Stimulated activated CD4-positive, alpha-beta T cell treated with anti-CD3 and anti-CD28 coated beads, Interleukin-15, amount 100 ng/mL, for 1 hour (primary cell): ENCODE results near the gene AKAP8L.
A peak's percentile ranks its signal among the peaks of the same experiment; 100 is the strongest.

Source experiments
- DNase-seq, 2 donors: peaks; one replicate each; pipeline ENCODE4 v3.0.0-alpha.2; 2020; ENCODE audit warnings: low read depth in 1 of 2, low spot score in 1 of 2

Gene AKAP8L

DNA sequence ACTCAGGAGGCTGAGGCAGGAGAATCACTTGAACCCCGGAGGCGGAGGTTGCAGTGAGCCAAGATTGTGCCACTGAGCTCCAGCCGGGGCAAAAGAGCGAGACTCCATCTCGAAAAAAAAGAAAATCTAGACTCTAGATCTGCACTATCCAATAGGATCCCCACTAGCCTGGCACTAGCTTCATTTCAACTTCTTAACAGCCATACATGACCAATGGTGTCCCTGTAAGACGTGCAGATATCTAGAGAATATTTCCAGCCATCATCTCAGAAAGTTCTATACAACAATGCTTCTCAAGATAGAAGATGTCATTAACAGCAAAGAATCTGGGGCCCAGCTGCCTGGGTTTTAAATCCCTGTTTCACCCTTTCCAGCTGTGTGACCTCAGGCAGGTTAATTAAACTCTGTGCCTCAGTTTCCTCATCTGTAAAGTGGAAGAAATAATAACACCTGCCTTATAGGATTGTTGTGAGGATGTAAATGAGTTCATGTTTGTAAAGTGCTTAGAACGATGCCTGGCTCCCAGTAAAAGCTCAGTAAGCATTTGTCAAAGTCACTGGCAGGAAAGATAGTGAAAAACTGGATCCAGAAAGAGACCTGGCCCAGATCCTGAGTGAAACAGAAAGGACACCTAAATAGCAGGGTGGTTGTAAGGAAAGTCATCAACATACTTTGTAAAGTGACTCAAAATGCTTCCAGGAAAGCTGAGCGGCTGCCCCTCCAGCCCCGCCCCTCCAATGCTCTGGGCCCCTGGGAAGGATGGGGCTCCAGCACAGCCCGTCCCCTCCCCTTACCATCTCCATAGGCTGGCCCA, 17.4 kb upstream of the AKAP8L start:
- DNase-seq, result no peak

GRCh38 chr19:15433519-15434069, 14.8 kb upstream of the AKAP8L start:
- no peak for DNase-seq

DNA sequence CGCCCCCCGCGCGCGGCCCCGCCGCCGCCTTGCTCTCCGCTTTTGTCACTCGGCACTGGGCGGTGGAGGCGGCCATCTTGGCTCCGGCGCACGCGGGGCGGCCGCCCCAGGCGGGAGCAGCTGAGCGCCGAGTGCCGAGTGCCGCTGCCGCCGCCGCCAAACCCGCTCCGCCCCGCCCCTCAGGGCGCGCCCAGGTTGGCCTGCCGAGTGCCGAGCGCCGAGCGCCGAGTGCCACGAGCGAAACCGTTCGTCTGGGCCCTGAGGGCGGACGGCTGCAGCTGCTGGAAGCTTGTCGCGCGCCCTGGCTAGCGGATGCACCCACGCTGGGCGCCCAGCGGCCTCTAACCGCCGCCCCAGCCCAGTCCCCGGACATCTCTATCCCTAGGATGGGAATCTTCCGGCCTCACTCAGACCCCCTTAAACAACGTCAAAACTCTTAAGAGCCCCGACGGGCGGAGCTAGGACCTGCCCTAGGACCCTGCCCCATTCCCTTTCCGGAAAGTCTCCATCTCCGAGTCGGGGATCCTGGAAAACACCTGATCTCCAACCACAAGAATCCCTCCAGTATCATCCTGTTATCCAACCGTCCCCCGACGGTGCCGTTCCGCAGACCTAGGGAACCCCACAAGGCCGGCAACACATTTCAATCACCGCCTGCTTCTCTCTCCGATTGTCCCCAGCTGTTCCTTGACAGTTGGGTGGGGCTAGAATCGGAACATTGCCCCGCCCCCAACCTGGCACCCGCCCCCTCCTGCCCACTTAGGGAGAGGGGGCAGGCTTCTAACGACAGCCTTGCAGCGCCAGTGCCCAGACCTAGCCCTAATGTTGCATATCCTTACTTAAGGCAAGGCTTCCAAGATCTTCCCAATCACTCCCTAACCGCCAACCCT, 14.1 kb upstream of the AKAP8L start:
- DNase-seq, result peak; percentile 88 to 94

GRCh38 chr19:15432018-15432494, 13.3 kb upstream of the AKAP8L start:
- no peak for DNase-seq

GRCh38 chr19:15431396-15432017, 12.7 kb upstream of the AKAP8L start:
- DNase-seq, result no peak

- no peak for DNase-seq
These were observed 11.8 kb upstream of the AKAP8L start for GRCh38 chr19:15430526-15431120.

DNA sequence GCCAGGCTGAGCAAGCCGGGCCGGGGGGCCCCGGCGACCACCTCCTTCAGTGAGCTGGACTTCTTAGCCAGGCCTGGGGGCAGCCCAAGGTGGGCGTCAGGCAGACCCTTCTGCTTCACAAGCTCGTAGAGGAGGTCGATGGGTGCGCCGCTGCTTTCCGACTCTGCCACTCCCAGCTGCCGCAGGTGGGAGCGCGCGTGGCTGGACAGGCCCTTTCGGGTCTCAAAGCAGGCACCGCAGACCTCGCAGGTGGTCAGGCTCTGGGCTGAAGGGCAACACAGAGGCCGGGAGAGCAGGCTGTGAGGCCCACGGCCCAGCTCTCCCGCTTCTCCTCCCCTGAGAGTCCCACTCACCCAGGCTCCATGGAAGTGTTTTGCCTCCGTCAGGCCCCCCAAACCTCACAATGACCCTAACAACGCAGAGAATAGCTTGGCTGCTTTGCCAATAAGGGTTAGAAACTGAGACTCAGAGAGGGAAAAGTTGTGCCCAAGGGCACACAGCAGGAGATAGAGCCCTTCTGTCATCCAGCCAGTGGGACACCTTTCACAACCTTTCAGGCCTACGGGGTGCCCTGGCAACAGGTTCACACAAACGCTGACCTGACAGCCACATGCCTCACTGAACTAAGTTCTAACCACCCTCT, 11.2 kb upstream of the AKAP8L start:
- DNase-seq, result no peak

GRCh38 chr19:15428956-15429824, 10.4 kb upstream of the AKAP8L start:
- no peak for DNase-seq

- no peak for DNase-seq
These were observed 9.2 kb upstream of the AKAP8L start for GRCh38 chr19:15427991-15428471.

- DNase-seq, result no peak
These were observed 8.5 kb upstream of the AKAP8L start for GRCh38 chr19:15427350-15427700.

- no peak for DNase-seq
These were observed 7.9 kb upstream of the AKAP8L start for GRCh38 chr19:15426485-15427349.

DNA sequence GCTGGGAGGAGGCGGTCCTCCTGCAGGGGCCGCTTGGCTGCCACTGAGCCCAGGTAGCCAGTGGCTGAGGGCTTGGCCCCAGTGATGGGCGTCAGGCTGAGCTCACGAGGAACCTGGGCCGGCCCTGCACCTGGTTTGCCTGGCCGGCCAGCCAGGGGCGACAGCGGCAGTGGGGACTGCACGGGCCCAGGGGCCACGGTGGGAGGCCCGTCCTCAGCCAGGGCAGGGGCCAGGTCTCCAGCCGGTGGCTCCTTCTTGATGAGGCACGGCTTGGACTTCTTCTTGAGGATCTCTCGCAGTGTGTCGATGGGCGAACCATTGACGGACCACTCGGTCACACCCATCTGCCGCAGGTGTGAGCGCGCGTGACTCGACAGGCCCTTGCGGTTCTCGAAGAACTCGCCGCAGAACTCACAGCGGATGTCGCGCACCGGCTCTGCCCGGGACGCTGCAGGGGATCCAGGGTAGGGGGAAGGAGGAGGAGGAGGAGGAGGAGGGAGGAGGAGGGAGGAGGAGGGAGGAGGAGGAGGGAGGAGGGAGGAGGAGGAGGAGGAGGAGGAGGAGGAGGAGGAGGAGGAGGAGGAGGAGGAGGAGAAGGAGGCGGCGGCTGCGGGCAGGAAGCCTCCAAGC, 6.6 kb upstream of the AKAP8L start:
- DNase-seq, result no peak

- no peak for DNase-seq
These were observed 6.0 kb upstream of the AKAP8L start for GRCh38 chr19:15424692-15425272.

DNA sequence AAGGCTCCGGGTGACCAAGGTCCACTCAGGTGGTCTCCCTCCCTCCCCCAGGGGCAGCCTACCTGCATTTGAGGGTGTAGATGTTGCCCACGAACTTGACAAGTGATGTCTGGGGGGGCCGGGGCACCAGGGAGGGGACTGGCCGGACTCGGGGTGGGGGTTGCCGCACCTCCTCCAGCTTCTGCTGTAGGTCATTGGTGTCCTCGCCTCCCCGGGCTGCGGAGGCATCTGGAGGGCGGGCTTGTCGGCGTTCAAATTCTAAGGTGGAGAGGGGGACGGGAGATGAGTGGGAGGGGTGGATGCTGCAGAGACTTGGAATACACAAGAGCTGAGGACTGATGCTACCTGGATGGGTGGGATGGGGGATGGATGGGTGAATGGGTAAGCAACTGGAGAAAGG, 5.3 kb upstream of the AKAP8L start:
- DNase-seq, result no peak

DNA sequence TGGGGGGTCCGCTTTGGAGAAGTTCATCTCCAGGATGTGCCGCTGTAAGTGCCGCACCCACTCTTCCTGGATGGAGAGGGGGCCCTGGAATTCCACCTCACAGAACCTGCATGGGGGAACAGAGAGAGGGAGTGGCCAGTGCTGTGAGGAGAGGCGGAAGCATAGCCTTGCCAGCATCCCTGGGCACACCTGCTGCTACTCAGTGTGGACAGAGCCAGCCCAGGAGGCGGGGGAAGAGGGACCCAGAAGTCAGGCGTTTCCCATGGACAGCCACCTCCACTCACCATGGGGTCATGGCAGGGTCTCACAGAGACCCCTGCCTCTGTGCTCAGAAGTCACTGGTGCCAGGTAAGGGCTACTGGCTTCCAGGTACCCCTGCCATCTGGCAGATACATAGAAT, 4.3 kb upstream of the AKAP8L start:
- DNase-seq, result no peak

DNA sequence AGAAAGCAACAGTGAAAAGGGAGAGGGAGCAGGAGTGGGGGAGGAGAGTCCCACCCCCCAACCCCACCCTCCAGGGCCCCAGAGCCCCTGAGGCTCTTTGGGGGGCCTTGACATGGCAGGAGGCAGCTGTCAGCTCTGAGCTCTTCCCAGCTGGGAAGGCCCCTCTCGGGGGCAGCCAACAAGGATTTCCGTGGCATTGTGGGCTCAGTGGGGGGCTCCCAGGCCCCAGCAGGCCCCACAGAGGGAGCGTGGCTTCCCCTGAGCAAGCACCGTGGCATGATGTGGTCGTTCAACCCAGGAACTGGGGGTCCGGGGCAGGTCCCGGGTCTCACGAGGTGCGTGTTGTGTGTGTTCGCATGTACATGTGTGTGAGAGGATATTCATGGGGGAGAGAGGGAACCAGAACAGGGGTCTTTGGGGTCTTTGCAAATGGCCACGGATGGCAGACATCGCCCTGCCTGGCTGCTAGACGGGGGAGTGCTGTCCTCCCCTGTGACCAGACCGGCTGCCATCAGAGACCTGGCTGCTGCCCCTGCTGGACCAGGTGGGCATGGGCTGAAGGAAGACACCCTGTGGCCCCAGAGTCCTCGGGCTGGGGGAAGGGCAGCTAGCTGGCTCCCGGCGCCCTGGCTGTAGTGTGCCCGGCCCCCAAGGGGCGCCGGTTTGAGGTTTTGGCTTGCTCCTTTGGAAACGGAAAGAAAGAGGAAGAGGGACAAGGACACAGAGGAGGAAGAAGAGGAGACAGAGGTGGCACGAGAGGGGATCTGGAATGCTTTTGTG, 3.7 kb upstream of the AKAP8L start:
- DNase-seq, result no peak

DNA sequence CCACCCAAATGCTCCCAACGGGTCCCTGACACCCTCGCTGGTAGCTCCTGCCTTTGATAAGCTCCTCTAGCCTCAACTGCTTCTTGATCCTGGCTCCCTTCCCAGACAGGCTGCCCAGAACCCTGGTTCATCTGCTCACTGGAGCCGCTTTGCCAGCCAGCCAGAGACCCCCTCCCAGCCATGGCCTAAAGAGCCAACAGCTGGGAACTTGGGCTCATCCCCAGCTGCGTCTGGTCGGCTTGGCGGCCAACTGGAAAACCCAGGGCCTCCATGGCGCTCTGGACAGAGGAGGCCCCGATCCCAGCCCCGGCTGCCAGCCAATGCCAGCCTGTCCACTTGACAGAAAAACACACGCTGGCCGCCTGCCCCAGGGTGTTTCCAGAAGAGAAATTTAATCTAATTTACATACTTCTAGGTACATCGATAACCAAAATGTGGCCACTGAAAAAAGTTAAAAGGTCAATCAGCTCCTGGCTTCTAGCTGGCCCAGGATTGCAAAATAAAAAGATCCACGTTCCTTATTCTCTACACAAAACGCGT, 3.0 kb upstream of the AKAP8L start:
- no peak for DNase-seq
